Pancreas (tissue), 10 donors: Measurements from ENCODE around the gene AKAP14. TPM values are rescaled to one million over a fixed set of nuclear protein-coding genes. Genes with fewer than 3 reads are reported as not detected.

Experiments
- ATAC-seq, 4 donors: fragments of 200-7000 bp; cut with Tn5 transposase; one replicate each; pipeline versions ENCODE4 v1.8.0 to v1.9.1; 2020; ENCODE audit warnings: mild to moderate bottlenecking in 4 of 4, moderate library complexity in 4 of 4
- DNase-seq, 6 donors: peaks; one replicate each; pipeline ENCODE4 v3.0.0-alpha.2; 2020
- FAIRE-seq: peaks from 2 replicates; lab custom pipeline; 2012; peaks lifted over from hg19 to GRCh38; lab: Jason Lieb, UNC
- H3K27ac ChIP-seq, 4 donors: fragments of 200-600 bp; sonication (generic); 1 replicate in 3 of 4; 2 replicates in 1 of 4; pipeline versions ENCODE4 v1.5.0 to v1.8.0; 2020
- H3K27me3 ChIP-seq, 4 donors: fragments of 200-600 bp; one replicate each; pipeline ENCODE4 v1.8.0; 2021
- H3K36me3 ChIP-seq, 3 donors: fragments of 200-600 bp; sonication (generic) in 1 of 3; one replicate each; pipeline versions ENCODE4 v1.5.0 to v1.8.0; 2020 to 2021
- H3K4me1 ChIP-seq, 3 donors: fragments of 200-600 bp; one replicate each; pipeline ENCODE4 v1.8.0; 2021
- H3K4me3 ChIP-seq, 4 donors: fragments of 200-600 bp; sonication (generic) in 2 of 4; one replicate each; pipeline versions ENCODE4 v1.5.0 to v1.8.0; 2020 to 2021
- H3K9me3 ChIP-seq, 4 donors: fragments of 200-600 bp; one replicate each; pipeline ENCODE4 v1.8.0; 2021
- WGBS, 2 donors: extraction: QIAGEN DNeasy Blood & Tissue Kit; methylation state at CpG; one replicate each; pipeline ENCODE4 v1.1.7; 2013; 5-methylcytosine and 5-hydroxymethylcytosine counted together
- intact Hi-C, 3 donors: fragments of 100-400 bp; cut with DNase I; formaldehyde crosslinking; loops; one replicate each; pipeline versions ENCODE4 v1.11.1 to v1.14.2; 2022
- polyA plus RNA-seq, 2 donors: library from polyadenylated mRNA; stranded (reverse); fragments of 200-250 nt; gene quantifications; one replicate each; pipeline ENCODE4 v1.2.3, GENCODE V29; 2013
- total RNA-seq, 6 donors: library from RNA; stranded (reverse); fragmentation: NEBNext Ultra II Directional in 4 of 6; extraction: Animal tissue kit (Norgen Biotek cat#: 25700) in 4 of 6; gene quantifications; one replicate each; pipeline versions ENCODE4 v1.2.1 to v1.2.4, GENCODE V29; 2021 to 2023
- TF ChIP-seq, protein P1 (sequence below), 4 donors: fragments of 200-600 bp; sonication (generic) in 3 of 4; IDR thresholded peaks; one replicate each; pipeline versions ENCODE4 v1.5.0 to v1.8.0; 2021; ENCODE audit warnings: antibody characterized with exemption in 4 of 4
- donor health status: healthy with polysubstance abuse.
- donor health status: DM: no; HTN: no; CAD: no; lungs with moderate emphysema.
- donor health status: DM: no; HTN: no; CAD: no.
- donor health status: control.
- donor health status: control.
- donor health status: Bipolar disorder and iron deficiency.
- donor health status: DM: yes; HTN: yes; CAD: no.
- donor health status: DM: no; HTN: no; CAD: no.
- donor health status: DM: no; HTN: no; CAD: no.
- donor health status: DM: yes; HTN: yes; CAD: no.

The AKAP14 gene
- total and polyA plus RNA-seq, 8 donors, result not detected

DNA sequence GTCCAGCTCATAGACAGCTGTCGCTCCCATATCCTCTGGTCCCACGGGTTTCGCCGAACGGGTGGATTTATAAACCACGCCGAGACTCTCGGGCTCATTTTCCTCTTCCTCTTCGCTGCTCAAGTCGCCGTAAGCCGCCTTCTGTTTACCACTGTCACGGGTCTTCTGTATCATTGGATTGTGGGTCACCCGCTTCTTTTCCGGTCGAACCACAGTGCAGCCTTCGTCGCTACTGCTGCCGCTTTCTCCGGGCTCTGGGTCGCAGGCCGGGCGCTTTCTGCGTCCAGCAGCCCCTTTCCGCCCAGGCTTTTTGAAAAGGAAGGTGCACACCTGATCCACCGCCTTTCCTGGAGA is 24.5 kb upstream of the AKAP14 start:
- Histone ChIP-seq H3K36me3 (no peaks in the 10 kb centered on the region), H3K4me3 (peak overlapping the region; percentile 29 to 49 (median 43)), H3K27me3 (no peaks in the 10 kb centered on the region), H3K27ac (peak overlapping the region; percentile 70 to 88 (median 82)), H3K9me3 (no peaks in the 10 kb centered on the region), H3K4me1 (no peaks in the 10 kb centered on the region)
- 0 to 31% methylated on average over 26 of the region's 26 CpGs for WGBS, 2 donors
- ATAC-seq, result peak; percentile 39 to 54 (median 50)
- intact Hi-C loops, result no loop called here
- peak in 2 of 6 donors; percentile 20 to 25 for DNase-seq
- TF ChIP-seq, protein P1, sequence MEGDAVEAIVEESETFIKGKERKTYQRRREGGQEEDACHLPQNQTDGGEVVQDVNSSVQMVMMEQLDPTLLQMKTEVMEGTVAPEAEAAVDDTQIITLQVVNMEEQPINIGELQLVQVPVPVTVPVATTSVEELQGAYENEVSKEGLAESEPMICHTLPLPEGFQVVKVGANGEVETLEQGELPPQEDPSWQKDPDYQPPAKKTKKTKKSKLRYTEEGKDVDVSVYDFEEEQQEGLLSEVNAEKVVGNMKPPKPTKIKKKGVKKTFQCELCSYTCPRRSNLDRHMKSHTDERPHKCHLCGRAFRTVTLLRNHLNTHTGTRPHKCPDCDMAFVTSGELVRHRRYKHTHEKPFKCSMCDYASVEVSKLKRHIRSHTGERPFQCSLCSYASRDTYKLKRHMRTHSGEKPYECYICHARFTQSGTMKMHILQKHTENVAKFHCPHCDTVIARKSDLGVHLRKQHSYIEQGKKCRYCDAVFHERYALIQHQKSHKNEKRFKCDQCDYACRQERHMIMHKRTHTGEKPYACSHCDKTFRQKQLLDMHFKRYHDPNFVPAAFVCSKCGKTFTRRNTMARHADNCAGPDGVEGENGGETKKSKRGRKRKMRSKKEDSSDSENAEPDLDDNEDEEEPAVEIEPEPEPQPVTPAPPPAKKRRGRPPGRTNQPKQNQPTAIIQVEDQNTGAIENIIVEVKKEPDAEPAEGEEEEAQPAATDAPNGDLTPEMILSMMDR (IDR thresholded peaks at IDR 0.05), result no peak
- no peak for FAIRE-seq

DNA sequence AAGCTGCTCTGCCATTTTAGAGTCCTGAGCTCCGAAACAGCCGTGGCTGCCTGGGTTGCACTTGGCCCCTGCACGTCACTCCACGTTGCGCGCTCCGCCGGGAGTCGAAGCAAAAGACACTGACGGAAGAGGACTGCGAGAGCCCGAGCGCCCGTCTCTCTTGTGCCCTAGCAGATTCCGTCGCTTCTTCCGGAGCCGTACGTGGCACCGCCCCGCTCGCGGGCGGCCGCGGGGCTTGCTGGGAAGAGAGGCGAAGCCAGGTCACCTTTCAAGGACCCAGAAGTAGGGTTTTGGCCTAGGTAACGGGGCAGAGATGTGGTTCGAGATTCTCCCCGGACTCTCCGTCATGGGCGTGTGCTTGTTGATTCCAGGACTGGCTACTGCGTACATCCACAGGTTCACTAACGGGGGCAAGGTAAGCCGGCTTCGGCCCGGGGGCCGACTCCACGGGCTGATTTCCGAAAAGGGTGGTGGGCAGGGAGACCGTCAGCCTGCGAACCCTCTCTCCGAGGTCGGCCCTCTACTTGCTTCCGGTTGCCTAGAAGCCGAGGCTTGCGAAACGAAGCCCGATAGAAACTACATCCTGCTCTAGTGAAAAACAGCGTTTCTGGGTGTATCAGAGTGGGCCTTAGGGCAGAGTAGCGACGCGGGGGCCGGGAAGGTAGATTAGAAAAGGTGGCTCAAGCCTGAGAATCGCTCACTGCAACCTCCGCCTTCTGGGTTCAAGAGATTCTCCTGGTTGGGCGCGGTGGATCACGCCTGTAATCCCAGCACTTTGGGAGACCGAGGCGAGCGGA is 23.9 kb upstream of the AKAP14 start, which contains the start of the genes NDUFA1 and RNF113A:
Gene NDUFA1, plus strand, starts transcription at position 234 of the 797 bp plus-strand sequence. Its CDS starts 80 bp downstream, at position 314.
Gene RNF113A, minus strand, starts transcription at position 135 of the 797 bp plus-strand sequence. Its CDS starts 120 bp downstream, at position 15.
- WGBS, 2 donors, result 0 to 39% methylated on average over 62 of the region's 62 CpGs
- Histone ChIP-seq H3K27me3 (no peaks in the 10 kb centered on the region), H3K27ac (peak within 1 kb of the TSS; percentile 70 to 88 (median 82)), H3K4me3 (peak within 1 kb of the TSS; percentile 29 to 49 (median 43)), H3K4me1 (no peaks in the 10 kb centered on the region), H3K9me3 (no peaks in the 10 kb centered on the region), H3K36me3 (no peaks in the 10 kb centered on the region)
- FAIRE-seq, result no peak
- intact Hi-C loops, result no loop called here
- DNase-seq, result peak; percentile 84 to 92 (median 86)
- ATAC-seq, result peak; percentile 96 to 98 (median 97)
- TF ChIP-seq, protein P1 (IDR thresholded peaks at IDR 0.05), result no peak

DNA sequence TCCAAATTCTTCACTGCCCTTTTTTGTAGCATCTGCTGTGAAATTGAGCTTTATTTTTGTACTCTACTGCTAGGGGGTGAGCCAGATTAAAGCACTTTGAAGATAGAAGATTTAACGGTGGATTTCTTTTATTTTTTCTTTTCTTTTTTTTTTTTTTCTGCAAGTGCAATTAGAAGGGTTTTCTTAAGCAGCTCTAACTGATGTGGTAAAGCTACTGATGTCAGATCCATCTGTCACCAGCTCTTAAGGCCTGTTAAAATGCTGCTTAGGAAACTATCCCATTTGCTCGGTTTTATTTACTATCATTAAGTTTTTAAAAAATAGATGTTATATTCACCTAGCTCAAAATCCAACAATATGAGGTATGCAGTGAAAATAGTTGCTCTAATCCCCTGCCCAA is 17.0 kb upstream of the AKAP14 start:
- FAIRE-seq, result no peak
- H3K27me3 ChIP-seq, result no peaks in the 10 kb centered on the region

DNA sequence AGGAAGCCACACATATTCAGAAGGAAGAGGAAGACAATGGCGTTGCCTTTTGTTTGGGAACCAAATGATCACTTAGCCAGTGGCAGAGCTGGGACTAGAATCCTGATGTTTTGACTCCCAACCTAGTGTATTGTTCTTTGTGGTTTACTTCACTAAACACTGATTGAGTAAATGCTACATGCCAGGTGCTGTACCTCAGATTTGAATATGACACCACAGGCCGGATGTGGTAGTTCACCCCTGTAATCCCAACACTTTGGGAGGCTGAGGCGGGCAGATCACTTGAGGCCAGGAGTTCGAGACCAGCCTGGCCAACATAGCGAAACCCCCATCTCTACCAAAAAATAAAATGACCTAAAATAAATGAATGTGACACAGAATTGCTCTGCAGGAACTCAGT is 15.6 kb upstream of the AKAP14 start:
- H3K4me1 ChIP-seq, result no peaks in the 10 kb centered on the region
- H3K9me3 ChIP-seq, result no peaks in the 10 kb centered on the region
- ATAC-seq (no peak), DNase-seq (no peak), FAIRE-seq (no peak)
- no peak overlapping the region for H3K4me3 ChIP-seq
- TF ChIP-seq, protein P1 (IDR thresholded peaks at IDR 0.05), result no peak
- H3K27ac ChIP-seq, result no peak overlapping the region
- no peaks in the 10 kb centered on the region for H3K27me3 ChIP-seq
- intact Hi-C loops, result no loop called here
- H3K36me3 ChIP-seq, result no peaks in the 10 kb centered on the region
- WGBS, 2 donors, result 68 to 77% methylated on average over 5 of the region's 5 CpGs

More for the DNA sequence above, 17.0 kb upstream of the AKAP14 start:
- H3K4me1 ChIP-seq, result no peaks in the 10 kb centered on the region
- H3K36me3 ChIP-seq, result no peaks in the 10 kb centered on the region
- H3K4me3 ChIP-seq, result no peak overlapping the region
- TF ChIP-seq, protein P1 (IDR thresholded peaks at IDR 0.05), result no peak
- no peak for DNase-seq
- H3K9me3 ChIP-seq, result no peaks in the 10 kb centered on the region
- intact Hi-C loops, result no loop called here
- WGBS, 2 donors, result 60 to 73% methylated on average over 2 of the region's 2 CpGs
- no peak for ATAC-seq
- no peak overlapping the region for H3K27ac ChIP-seq
